Kidney (tissue), 14 donors: Measurements from ENCODE around the gene FUZ. TPM values are rescaled to one million over a fixed set of nuclear protein-coding genes. Genes with fewer than 3 reads are reported as not detected.

Experiments
- DNase-seq, 5 donors: peaks; one replicate each; pipeline ENCODE4 v3.0.0-alpha.2; 2013 to 2020
- FAIRE-seq: peaks from 2 replicates; lab custom pipeline; 2012; peaks lifted over from hg19 to GRCh38; lab: Jason Lieb, UNC
- H3K27ac ChIP-seq, 2 donors: one replicate each; pipeline ENCODE4 v1.7.0; 2013; ENCODE audit warnings: low read depth in 2 of 2, low read length in 2 of 2, inconsistent platforms in 1 of 2
- H3K27me3 ChIP-seq: one replicate; pipeline ENCODE4 v1.7.1; 2013; ENCODE audit warnings: low read length, inconsistent platforms; ENCODE audit not compliant: control insufficient read depth, insufficient read depth
- H3K36me3 ChIP-seq, 3 donors: one replicate each; pipeline versions ENCODE4 v1.7.0 to v1.7.1; 2013; ENCODE audit warnings: low read length in 3 of 3, control low read depth in 1 of 3, inconsistent platforms in 1 of 3; ENCODE audit not compliant: insufficient read depth in 3 of 3, control insufficient read depth in 2 of 3
- H3K4me1 ChIP-seq, 3 donors: one replicate each; pipeline versions ENCODE4 v1.7.0 to v1.7.1; 2013; ENCODE audit warnings: low read length in 3 of 3, inconsistent platforms in 1 of 3, low read depth in 1 of 3; ENCODE audit not compliant: control insufficient read depth in 2 of 3, insufficient read depth in 2 of 3
- H3K4me3 ChIP-seq, 3 donors: one replicate each; pipeline versions ENCODE4 v1.7.0 to v1.8.1; 2013; ENCODE audit warnings: low read length in 3 of 3, control low read depth in 1 of 3, inconsistent platforms in 1 of 3
- H3K9ac ChIP-seq, 3 donors: one replicate each; pipeline versions ENCODE4 v1.7.0 to v1.7.1; 2013; ENCODE audit warnings: low read length in 3 of 3, control low read depth in 1 of 3, inconsistent platforms in 1 of 3
- H3K9me3 ChIP-seq, 3 donors: one replicate each; pipeline versions ENCODE4 v1.7.0 to v1.7.1; 2013; ENCODE audit warnings: low read length in 3 of 3, control low read depth in 1 of 3, inconsistent platforms in 1 of 3; ENCODE audit not compliant: control insufficient read depth in 2 of 3, insufficient read depth in 1 of 3
- intact Hi-C: fragments of 100-400 bp; cut with DNase I; formaldehyde crosslinking; loops from one replicate; pipeline ENCODE4 v1.11.1; 2022
- polyA plus RNA-seq: library from polyadenylated mRNA; stranded (reverse); fragments of 350-450 nt; fragmentation: Illumina TruSeq; extraction: RNeasy Lipid Tissue Mini Kit (QIAGEN cat#74804); gene quantifications from one replicate; pipeline ENCODE4 v1.2.3, GENCODE V29; 2014; ENCODE audit warnings: low read depth, low replicate concordance; ENCODE audit not compliant: insufficient read depth
- total RNA-seq: library from RNA; stranded (reverse); fragmentation: NEBNext Ultra II Directional; extraction: Animal tissue kit (Norgen Biotek cat#: 25700); gene quantifications from one replicate; pipeline ENCODE4 v1.2.1, GENCODE V29; 2021
- TF ChIP-seq, protein P1 (sequence below): IDR thresholded peaks from 3 replicates; pipeline ENCODE4 v1.5.1; 2012; ENCODE audit warnings: mild to moderate bottlenecking, moderate library complexity, borderline replicate concordance; ENCODE audit not compliant: insufficient read depth; ENCODE audit errors: extremely low read depth
- donor health status: control.
- donor health status: control.
- donor health status: control.
- donor health status: control.
- donor health status: control.
- donor health status: DM: yes; HTN: yes; CAD: no.
- donor health status: Normal renal cell carcinoma (clear cell type).

Gene FUZ
- total and polyA plus RNA-seq, 2 donors from 2014 or later = 26.9 to 51.2 TPM

DNA sequence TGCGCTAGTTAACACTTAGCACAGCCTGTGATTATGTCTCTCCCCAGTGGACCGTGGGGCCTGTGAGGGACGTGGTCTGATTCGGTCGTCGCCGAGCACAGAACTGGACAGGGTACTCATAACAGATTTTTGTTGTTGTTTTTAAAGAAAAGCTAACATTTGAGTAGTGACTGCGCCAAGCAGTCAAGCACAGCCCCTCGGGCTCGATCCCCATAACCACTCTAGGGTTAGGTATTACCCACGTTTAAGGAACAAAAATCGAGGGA is 37.1 kb upstream of the FUZ start:
- DNase-seq (no peak), FAIRE-seq (no peak)
- Histone ChIP-seq H3K9me3 (no peaks in the 10 kb centered on the region), H3K4me3 (peak overlapping the region; percentile 3 to 91 (median 87)), H3K27ac (peak overlapping the region; percentile 82 to 99), H3K9ac (peak overlapping the region in 2 of 3 donors; percentile 63 to 94), H3K36me3 (peaks cover 0 to 3% (median 3%) of the 10 kb centered on the region in 3 donors), H3K4me1 (peaks cover 0 to 17% (median 9%) of the 10 kb centered on the region in 3 donors), H3K27me3 (no peaks in the 10 kb centered on the region)
- intact Hi-C loops = no loop called here
- TF ChIP-seq, protein P1, sequence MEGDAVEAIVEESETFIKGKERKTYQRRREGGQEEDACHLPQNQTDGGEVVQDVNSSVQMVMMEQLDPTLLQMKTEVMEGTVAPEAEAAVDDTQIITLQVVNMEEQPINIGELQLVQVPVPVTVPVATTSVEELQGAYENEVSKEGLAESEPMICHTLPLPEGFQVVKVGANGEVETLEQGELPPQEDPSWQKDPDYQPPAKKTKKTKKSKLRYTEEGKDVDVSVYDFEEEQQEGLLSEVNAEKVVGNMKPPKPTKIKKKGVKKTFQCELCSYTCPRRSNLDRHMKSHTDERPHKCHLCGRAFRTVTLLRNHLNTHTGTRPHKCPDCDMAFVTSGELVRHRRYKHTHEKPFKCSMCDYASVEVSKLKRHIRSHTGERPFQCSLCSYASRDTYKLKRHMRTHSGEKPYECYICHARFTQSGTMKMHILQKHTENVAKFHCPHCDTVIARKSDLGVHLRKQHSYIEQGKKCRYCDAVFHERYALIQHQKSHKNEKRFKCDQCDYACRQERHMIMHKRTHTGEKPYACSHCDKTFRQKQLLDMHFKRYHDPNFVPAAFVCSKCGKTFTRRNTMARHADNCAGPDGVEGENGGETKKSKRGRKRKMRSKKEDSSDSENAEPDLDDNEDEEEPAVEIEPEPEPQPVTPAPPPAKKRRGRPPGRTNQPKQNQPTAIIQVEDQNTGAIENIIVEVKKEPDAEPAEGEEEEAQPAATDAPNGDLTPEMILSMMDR = no peak

DNA sequence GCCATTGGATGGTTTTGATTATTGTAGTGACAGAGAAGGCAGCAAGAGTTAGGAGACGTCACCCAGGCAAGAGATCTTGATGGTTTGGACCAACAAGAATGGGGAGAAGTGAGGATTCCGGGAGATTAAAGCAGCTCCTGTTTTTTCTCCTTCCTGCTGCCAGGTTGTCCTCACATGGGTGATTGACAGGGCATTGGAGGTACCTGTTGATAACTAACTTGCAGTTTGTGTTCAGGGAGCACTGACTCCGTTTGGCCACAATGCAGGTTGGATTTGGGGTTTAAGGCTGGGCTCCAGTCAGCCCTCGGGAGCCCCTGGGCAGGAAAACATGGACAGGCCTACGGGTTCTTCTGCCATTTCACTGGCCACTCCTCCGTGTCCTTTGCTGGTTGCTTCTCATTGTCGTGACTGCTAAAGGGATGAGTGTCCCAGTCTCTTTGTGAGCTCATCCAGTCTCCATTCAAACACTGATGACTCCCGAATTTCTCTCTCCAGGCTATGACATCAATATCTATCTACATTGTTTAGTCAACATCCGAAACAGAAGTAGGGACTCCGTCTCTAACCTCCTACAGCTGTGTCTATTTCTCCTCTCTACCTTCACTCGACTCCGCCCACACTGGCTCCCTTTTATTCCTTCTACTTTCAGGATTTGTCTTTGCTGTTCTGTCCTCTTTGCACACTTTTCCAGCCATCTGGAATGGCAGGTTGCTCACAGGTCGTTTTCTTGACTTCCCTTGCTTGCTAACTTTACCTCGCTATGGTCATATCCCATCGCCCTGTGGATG is 36.5 kb upstream of the FUZ start:
- Histone ChIP-seq H3K4me3 (peak overlapping the region in 2 of 3 donors; percentile 87 to 91), H3K27ac (peak overlapping the region; percentile 82 to 99), H3K9me3 (no peaks in the 10 kb centered on the region), H3K36me3 (no peaks in the 10 kb centered on the region), H3K4me1 (peaks cover 0 to 17% (median 9%) of the 10 kb centered on the region in 3 donors), H3K9ac (peak overlapping the region in 1 of 3 donors; percentile 94), H3K27me3 (no peaks in the 10 kb centered on the region)
- intact Hi-C loops = no loop called here
- FAIRE-seq (no peak), DNase-seq (no peak)
- TF ChIP-seq, protein P1 = no peak

GRCh38 chr19:49848938-49849337 is 35.8 kb upstream of the FUZ start:
- H3K27ac ChIP-seq = no peak overlapping the region
- H3K27me3 ChIP-seq = no peaks in the 10 kb centered on the region
- no peaks in the 10 kb centered on the region for H3K9me3 ChIP-seq
- DNase-seq = no peak
- no peak for FAIRE-seq
- H3K4me1 ChIP-seq = peaks cover 0 to 16% (median 9%) of the 10 kb centered on the region in 3 donors
- no peak overlapping the region for H3K4me3 ChIP-seq
- TF ChIP-seq, protein P1 = no peak
- intact Hi-C loops = no loop called here
- H3K9ac ChIP-seq = no peak overlapping the region
- H3K36me3 ChIP-seq = no peaks in the 10 kb centered on the region
